GM23338 (cell line): Measurements from ENCODE around the gene FURIN.

Experiments used
- REST ChIP-seq: IDR thresholded peaks from one replicate; pipeline ENCODE4 v1.6.1; 2018; ENCODE audit warnings: antibody characterized with exemption; ENCODE audit not compliant: unreplicated experiment
- TF ChIP-seq, protein P1 (sequence below), 2 experiments: fragments of 200-600 bp in 1 of 2; sonication (generic) in 1 of 2; conservative IDR thresholded peaks; 2 replicates each; pipeline versions ENCODE4 v1.5.1 to v1.6.1; 2016 to 2017; ENCODE audit warnings: antibody characterized with exemption in 2 of 2, low read depth in 2 of 2, mild to moderate bottlenecking in 2 of 2, moderate library complexity in 1 of 2

DNA sequence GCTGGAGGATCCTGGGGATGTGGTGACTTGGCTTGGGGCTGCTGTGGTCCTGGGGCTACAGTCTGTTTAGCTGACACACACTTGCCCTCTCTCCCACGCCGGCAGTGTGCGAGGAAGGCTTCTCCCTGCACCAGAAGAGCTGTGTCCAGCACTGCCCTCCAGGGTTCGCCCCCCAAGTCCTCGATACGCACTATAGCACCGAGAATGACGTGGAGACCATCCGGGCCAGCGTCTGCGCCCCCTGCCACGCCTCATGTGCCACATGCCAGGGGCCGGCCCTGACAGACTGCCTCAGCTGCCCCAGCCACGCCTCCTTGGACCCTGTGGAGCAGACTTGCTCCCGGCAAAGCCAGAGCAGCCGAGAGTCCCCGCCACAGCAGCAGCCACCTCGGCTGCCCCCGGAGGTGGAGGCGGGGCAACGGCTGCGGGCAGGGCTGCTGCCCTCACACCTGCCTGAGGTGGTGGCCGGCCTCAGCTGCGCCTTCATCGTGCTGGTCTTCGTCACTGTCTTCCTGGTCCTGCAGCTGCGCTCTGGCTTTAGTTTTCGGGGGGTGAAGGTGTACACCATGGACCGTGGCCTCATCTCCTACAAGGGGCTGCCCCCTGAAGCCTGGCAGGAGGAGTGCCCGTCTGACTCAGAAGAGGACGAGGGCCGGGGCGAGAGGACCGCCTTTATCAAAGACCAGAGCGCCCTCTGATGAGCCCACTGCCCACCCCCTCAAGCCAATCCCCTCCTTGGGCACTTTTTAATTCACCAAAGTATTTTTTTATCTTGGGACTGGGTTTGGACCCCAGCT, 13.0 kb downstream of the FURIN start:
- TF ChIP-seq, protein P1, sequence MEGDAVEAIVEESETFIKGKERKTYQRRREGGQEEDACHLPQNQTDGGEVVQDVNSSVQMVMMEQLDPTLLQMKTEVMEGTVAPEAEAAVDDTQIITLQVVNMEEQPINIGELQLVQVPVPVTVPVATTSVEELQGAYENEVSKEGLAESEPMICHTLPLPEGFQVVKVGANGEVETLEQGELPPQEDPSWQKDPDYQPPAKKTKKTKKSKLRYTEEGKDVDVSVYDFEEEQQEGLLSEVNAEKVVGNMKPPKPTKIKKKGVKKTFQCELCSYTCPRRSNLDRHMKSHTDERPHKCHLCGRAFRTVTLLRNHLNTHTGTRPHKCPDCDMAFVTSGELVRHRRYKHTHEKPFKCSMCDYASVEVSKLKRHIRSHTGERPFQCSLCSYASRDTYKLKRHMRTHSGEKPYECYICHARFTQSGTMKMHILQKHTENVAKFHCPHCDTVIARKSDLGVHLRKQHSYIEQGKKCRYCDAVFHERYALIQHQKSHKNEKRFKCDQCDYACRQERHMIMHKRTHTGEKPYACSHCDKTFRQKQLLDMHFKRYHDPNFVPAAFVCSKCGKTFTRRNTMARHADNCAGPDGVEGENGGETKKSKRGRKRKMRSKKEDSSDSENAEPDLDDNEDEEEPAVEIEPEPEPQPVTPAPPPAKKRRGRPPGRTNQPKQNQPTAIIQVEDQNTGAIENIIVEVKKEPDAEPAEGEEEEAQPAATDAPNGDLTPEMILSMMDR (conservative IDR thresholded peaks at IDR 0.05; ENCODE audit: low read depth in 2 of 2), result peak in 1 of 2 experiments; percentile 12; a peak in 1 of 4 replicates
- TF ChIP-seq REST, result no peak
